ENCODE results near the gene ASB7.

- no peak for TF ChIP-seq CTCF (IDR thresholded peaks at IDR 0.05)
- TF ChIP-seq EZH2phosphoT487 (IDR thresholded peaks at IDR 0.05), result no peak
- TF ChIP-seq EZH2 (IDR thresholded peaks at IDR 0.05), result no peak
These were observed 83.8 kb downstream of the ASB7 start for GRCh38 chr15:100686021-100686724.
